K562 (cell line): ENCODE measurements around the gene MFSD12. TPM values are rescaled to one million over a fixed set of nuclear protein-coding genes. Genes with fewer than 3 reads are reported as not detected.

Source experiments
- BMI1 ChIP-seq: fragments of 150-350 bp; IDR thresholded peaks from 2 replicates; pipeline ENCODE4 v1.6.1; 2014; ENCODE audit warnings: low read length
- BRD4 ChIP-seq: fragments of 200-600 bp; sonication (generic); IDR thresholded peaks from 2 replicates; pipeline ENCODE4 v1.6.1; 2017; ENCODE audit warnings: inconsistent platforms
- MYC ChIP-seq, 2 experiments: fragments of 250-450 bp in 1 of 2; sonication (Bioruptor Pico) in 1 of 2; IDR thresholded peaks; 2 replicates each; pipeline versions ENCODE4 v1.5.1 to v1.6.1; 2012 to 2021; ENCODE audit warnings: low read depth in 2 of 2, borderline replicate concordance in 1 of 2, improper control_type of control experiment in 1 of 2, low read length in 1 of 2, mild to moderate bottlenecking in 1 of 2, moderate library complexity in 1 of 2
- POLR3G ChIP-seq: IDR thresholded peaks from 2 replicates; pipeline ENCODE4 v1.6.1; 2011; ENCODE audit not compliant: insufficient read length, insufficient replicate concordance; ENCODE audit errors: extremely low read depth
- PRMT5 ChIP-seq: sonication (generic); formaldehyde crosslinking; IDR thresholded peaks from 2 replicates; pipeline ENCODE4 v1.5.0; 2020; ENCODE audit warnings: missing genetic modification reagents
- PRPF4 ChIP-seq: fragments of 200-400 bp; formaldehyde crosslinking; IDR thresholded peaks from one replicate; pipeline ENCODE4 v1.6.1; 2017; ENCODE audit warnings: low read length, low read depth, mild to moderate bottlenecking; ENCODE audit not compliant: insufficient read depth, poor library complexity, severe bottlenecking
- PTTG1 ChIP-seq: fragments of 450-650 bp; IDR thresholded peaks from 2 replicates; pipeline ENCODE4 v1.6.1; 2016; ENCODE audit warnings: low read depth, mild to moderate bottlenecking, missing genetic modification characterization, missing compliant biosample characterization
- RNF2 ChIP-seq: sonication (generic); IDR thresholded peaks from 2 replicates; pipeline ENCODE4 v1.6.1; 2016
- SAFB2 ChIP-seq: fragments of 200-400 bp; formaldehyde crosslinking; IDR thresholded peaks from 2 replicates; pipeline ENCODE4 v1.6.1; 2018; ENCODE audit warnings: borderline replicate concordance, low read length, low read depth, moderate library complexity; ENCODE audit not compliant: severe bottlenecking
- TAF15 ChIP-seq: fragments of 200-400 bp; formaldehyde crosslinking; IDR thresholded peaks from 2 replicates; pipeline ENCODE4 v1.6.1; 2017; ENCODE audit warnings: mild to moderate bottlenecking, low read depth, low read length, moderate library complexity
- WHSC1 ChIP-seq: IDR thresholded peaks from one replicate; pipeline ENCODE4 v1.6.1; 2012; ENCODE audit warnings: low read length, control low read depth, inconsistent platforms
- XRCC4 ChIP-seq: IDR thresholded peaks from one replicate; pipeline ENCODE4 v1.6.1; 2011; ENCODE audit not compliant: insufficient read depth, insufficient read length; ENCODE audit errors: extremely low read depth
- ZNF212 ChIP-seq: fragments of 450-650 bp; formaldehyde crosslinking; IDR thresholded peaks from 2 replicates; pipeline ENCODE4 v1.4.0; 2020; ENCODE audit warnings: mild to moderate bottlenecking
- ZNF263 ChIP-seq: sonication (generic); formaldehyde crosslinking; IDR thresholded peaks from 2 replicates; pipeline ENCODE4 v1.8.0; 2022; ENCODE audit warnings: mild to moderate bottlenecking, missing genetic modification reagents, borderline replicate concordance
- ZNF41 ChIP-seq: fragments of 250-450 bp; sonication (Bioruptor Pico); conservative IDR thresholded peaks from 2 replicates; pipeline ENCODE4 v1.4.0; 2020; ENCODE audit warnings: mild to moderate bottlenecking
- polyA plus RNA-seq, 8 experiments: library from polyadenylated mRNA; depleted of rRNA in 4 of 8; stranded (reverse) in 5 of 8; unstranded in 3 of 8; fragments of >200 nt; fragmentation: Nextera tagmentation in 2 of 8; fragmentation: Illumina TruSeq in 1 of 8; extraction: Ambion mirVana in 2 of 8; extraction: Trizol in 1 of 8; gene quantifications; 2 replicates each; pipeline versions ENCODE4 v1.2.1 to v1.2.3, GENCODE V29; 2011 to 2014; ENCODE audit warnings: inconsistent platforms in 1 of 8, missing spikeins in 1 of 8
- total RNA-seq, 7 experiments: library from RNA; depleted of rRNA in 6 of 7; stranded (reverse); fragments of >200 nt in 6 of 7; fragmentation: Illumina TruSeq in 2 of 7; extraction: Trizol in 2 of 7; gene quantifications; 2 replicates each; pipeline versions ENCODE4 v1.2.1 to v1.2.3, GENCODE V29; 2011 to 2021; ENCODE audit warnings: low replicate concordance in 1 of 7
- TF ChIP-seq, protein P1 (sequence below): fragments of 450-650 bp; IDR thresholded peaks from 2 replicates; pipeline ENCODE4 v1.6.1; 2017; ENCODE audit warnings: antibody characterized with exemption, mild to moderate bottlenecking
- TF ChIP-seq, protein P2 (sequence below): fragments of 450-650 bp; conservative IDR thresholded peaks from 2 replicates; pipeline ENCODE4 v1.6.1; 2016; ENCODE audit warnings: missing genetic modification characterization, low read depth, mild to moderate bottlenecking, missing compliant biosample characterization, moderate library complexity
- TF ChIP-seq, protein P3 (sequence below): fragments of 450-650 bp; IDR thresholded peaks from 2 replicates; pipeline ENCODE4 v1.6.1; 2014; ENCODE audit warnings: low read depth, mild to moderate bottlenecking, moderate library complexity, borderline replicate concordance
- TF ChIP-seq, protein P4 (sequence below): fragments of 450-650 bp; formaldehyde crosslinking; IDR thresholded peaks from 2 replicates; pipeline ENCODE4 v1.4.0; 2020; ENCODE audit warnings: mild to moderate bottlenecking, moderate library complexity

Gene MFSD12
- total and polyA plus RNA-seq, 9 of the 15 experiments (the other 6 are each of a cell fraction or from before 2014, with no cell fraction given), result 0.69 to 112 (median 31.8) TPM

DNA sequence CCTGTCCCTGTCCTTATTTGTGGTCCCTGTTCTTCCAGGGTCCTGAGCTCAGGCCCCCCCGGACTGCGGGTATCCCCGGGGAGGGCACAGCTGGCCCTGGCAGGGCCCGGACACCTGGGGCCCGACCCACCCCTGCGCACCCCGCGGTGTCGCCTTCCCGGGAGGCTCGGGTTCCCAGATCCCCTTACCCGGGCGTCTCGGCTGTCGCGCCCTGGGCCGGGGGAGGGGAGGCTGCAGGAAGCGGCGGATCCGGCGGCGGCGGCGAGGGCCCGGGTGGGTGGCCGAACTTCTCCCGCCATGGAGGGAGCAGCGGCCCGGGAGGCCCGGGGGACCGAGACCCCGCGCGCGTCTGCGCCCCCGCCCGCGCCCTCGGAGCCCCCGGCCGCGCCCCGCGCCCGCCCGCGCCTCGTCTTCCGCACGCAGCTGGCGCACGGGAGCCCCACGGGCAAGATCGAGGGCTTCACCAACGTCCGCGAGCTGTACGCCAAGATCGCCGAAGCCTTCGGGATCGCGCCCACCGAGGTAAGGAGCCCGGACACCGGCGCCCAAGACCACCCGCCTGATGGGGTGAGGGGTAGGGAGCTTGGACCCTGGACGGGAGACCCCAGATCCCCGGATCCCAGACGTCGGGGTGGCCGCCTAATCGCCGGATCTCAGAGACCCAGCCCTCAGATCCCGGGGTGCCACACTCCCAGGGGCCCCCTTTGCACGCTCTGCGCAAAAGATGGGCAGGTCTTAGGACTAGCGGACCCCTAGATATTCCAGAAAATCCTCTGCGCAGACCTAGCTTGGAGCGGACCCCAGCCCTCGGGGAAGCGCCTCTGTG lies 28.1 kb upstream of the MFSD12 start, which contains the start of gene GIPC3 (continued):
- TF ChIP-seq, protein P1, sequence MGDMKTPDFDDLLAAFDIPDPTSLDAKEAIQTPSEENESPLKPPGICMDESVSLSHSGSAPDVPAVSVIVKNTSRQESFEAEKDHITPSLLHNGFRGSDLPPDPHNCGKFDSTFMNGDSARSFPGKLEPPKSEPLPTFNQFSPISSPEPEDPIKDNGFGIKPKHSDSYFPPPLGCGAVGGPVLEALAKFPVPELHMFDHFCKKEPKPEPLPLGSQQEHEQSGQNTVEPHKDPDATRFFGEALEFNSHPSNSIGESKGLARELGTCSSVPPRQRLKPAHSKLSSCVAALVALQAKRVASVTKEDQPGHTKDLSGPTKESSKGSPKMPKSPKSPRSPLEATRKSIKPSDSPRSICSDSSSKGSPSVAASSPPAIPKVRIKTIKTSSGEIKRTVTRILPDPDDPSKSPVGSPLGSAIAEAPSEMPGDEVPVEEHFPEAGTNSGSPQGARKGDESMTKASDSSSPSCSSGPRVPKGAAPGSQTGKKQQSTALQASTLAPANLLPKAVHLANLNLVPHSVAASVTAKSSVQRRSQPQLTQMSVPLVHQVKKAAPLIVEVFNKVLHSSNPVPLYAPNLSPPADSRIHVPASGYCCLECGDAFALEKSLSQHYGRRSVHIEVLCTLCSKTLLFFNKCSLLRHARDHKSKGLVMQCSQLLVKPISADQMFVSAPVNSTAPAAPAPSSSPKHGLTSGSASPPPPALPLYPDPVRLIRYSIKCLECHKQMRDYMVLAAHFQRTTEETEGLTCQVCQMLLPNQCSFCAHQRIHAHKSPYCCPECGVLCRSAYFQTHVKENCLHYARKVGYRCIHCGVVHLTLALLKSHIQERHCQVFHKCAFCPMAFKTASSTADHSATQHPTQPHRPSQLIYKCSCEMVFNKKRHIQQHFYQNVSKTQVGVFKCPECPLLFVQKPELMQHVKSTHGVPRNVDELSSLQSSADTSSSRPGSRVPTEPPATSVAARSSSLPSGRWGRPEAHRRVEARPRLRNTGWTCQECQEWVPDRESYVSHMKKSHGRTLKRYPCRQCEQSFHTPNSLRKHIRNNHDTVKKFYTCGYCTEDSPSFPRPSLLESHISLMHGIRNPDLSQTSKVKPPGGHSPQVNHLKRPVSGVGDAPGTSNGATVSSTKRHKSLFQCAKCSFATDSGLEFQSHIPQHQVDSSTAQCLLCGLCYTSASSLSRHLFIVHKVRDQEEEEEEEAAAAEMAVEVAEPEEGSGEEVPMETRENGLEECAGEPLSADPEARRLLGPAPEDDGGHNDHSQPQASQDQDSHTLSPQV, result peak; percentile 35; the same call in 1 of the 2 replicates
- TF ChIP-seq XRCC4 (no peak), ZNF263 (CRISPR knock-in tag) (no peak), ZNF212 (no peak), PTTG1 (tag) (no peak), WHSC1 (no peak), RNF2 (no peak), ZNF41 (CRISPR knock-in tag) (no peak), PRPF4 (no peak), BMI1 (no peak), PRMT5 (CRISPR knock-in tag) (no peak), POLR3G (no peak), MYC (IDR thresholded peaks at IDR 0.05; ENCODE audit: low read depth, low read length) (no peak), MYC (CRISPR knock-in tag; IDR thresholded peaks at IDR 0.05; ENCODE audit: borderline replicate concordance, low read depth) (no peak), SAFB2 (no peak), TAF15 (no peak), BRD4 (no peak)
- TF ChIP-seq, protein P2, sequence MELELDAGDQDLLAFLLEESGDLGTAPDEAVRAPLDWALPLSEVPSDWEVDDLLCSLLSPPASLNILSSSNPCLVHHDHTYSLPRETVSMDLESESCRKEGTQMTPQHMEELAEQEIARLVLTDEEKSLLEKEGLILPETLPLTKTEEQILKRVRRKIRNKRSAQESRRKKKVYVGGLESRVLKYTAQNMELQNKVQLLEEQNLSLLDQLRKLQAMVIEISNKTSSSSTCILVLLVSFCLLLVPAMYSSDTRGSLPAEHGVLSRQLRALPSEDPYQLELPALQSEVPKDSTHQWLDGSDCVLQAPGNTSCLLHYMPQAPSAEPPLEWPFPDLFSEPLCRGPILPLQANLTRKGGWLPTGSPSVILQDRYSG (tag), result no peak
- TF ChIP-seq, protein P3, sequence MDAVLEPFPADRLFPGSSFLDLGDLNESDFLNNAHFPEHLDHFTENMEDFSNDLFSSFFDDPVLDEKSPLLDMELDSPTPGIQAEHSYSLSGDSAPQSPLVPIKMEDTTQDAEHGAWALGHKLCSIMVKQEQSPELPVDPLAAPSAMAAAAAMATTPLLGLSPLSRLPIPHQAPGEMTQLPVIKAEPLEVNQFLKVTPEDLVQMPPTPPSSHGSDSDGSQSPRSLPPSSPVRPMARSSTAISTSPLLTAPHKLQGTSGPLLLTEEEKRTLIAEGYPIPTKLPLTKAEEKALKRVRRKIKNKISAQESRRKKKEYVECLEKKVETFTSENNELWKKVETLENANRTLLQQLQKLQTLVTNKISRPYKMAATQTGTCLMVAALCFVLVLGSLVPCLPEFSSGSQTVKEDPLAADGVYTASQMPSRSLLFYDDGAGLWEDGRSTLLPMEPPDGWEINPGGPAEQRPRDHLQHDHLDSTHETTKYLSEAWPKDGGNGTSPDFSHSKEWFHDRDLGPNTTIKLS, result no peak
- TF ChIP-seq, protein P4, sequence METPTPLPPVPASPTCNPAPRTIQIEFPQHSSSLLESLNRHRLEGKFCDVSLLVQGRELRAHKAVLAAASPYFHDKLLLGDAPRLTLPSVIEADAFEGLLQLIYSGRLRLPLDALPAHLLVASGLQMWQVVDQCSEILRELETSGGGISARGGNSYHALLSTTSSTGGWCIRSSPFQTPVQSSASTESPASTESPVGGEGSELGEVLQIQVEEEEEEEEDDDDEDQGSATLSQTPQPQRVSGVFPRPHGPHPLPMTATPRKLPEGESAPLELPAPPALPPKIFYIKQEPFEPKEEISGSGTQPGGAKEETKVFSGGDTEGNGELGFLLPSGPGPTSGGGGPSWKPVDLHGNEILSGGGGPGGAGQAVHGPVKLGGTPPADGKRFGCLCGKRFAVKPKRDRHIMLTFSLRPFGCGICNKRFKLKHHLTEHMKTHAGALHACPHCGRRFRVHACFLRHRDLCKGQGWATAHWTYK (CRISPR knock-in tag), result no peak
